GM19193 (cell line): ENCODE measurements around the gene DEPDC5.

ENCODE experiments used
- POLR2A ChIP-seq: IDR thresholded peaks from 4 replicates; pipeline ENCODE4 v1.6.1; 2011; ENCODE audit not compliant: insufficient read depth, insufficient read length; ENCODE audit errors: extremely low read depth

DEPDC5 gene

DNA sequence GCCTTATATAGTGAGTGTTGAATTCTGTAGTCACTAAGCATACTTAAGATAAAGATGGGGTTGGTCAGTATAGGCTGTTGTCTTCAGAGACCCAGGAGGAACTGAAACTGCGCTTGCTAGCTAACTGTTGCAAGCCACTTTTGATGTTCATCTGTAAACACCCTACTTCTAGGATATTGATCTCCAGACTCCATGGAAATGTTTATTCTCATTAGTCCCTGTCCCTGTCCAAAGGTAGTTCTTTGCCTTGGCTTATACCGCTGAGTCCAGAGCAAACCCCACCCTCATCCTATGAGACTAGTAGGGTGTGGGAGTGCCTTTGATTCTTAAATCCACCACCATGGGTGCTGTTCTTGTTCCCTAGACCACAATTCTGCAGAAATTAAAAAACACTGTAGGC, 36.4 kb downstream of the DEPDC5 start:
- no peak for TF ChIP-seq POLR2A

DNA sequence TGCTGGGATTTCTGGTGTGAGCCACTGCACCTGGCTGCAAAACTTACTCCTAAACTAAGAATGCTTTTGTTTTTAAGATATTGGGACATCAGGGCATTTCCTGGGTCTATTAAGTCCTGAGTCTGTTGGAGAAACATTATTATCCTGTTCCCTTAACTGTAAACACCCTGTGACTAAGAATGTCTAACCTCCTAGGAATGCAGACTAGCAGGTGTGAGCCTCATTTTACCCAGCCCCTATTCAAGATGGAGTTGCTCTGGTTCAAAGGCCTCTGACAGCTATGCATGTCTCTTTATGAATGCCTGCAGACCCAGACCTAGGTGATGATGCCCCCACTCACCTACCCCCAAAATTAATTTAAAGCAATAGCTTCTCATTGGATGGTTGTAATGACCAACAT, 46.2 kb downstream of the DEPDC5 start:
- no peak for TF ChIP-seq POLR2A

DNA sequence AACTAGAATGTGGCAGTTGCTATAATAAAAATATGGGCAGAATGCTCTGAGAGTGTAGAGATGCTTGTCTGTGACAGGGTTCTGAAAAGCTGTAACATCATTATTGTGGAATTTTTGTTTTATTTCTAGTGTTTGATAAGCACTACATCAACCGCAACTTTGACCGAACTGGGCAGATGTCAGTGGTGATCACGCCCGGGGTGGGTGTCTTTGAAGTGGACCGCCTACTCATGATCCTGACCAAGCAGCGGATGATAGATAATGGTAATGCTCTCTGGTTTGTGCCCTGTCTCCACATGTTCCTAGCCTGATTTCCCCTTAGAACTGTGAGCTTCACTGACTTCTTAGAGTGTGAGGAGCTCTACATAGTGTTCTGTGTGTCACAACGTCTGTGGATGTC, 48.8 kb downstream of the DEPDC5 start:
- no peak for TF ChIP-seq POLR2A

DNA sequence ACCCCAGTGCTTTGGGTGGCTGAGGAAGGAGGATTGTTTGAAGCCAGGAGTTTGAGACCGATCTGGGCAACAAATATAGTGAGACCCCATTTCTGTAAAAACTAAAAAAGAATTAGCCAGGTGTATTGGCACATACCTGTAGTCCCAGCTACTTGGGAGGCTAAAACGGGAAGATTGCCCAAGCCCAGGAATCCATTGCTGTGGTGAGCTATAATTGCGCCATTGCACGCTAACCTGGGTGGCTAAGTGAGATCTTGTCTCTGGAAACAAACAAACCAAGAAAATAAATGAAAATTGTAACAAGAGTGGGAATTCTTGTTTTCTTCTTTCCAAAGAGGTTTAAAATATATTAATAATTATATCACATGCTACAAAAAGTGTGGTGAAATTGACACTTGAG, 52.9 kb downstream of the DEPDC5 start:
- TF ChIP-seq POLR2A: no peak

DNA sequence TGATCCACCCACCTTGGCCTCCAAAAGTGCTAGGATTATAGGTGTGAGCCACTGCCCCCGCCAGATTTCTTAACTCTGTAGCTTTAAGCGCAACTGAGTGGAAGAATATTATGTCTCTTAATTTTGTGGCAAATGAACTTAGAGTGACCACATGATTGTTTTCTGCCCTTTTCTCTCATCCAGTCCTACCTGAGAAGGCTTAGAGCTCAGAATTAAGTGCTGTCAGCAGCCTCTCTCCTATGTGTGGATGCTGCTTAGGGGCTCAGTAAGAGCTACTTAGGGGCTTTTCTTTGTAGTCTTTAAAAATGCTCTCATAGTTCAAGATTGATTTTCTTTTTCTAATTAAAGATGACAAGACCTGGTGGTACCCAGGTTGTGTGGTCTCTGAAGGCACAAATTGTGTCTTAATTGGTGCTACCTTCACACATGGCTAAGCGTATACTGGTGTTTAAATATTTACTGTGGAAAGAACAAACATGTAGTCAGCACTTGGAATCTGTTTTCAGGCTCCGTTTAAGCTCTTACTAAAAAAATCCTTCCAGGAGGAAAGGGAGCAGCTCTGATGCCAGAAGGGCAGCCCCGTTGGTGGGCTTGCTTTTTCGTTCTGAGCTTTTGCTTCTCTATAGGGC, 59.3 kb downstream of the DEPDC5 start:
- TF ChIP-seq POLR2A: no peak

DNA sequence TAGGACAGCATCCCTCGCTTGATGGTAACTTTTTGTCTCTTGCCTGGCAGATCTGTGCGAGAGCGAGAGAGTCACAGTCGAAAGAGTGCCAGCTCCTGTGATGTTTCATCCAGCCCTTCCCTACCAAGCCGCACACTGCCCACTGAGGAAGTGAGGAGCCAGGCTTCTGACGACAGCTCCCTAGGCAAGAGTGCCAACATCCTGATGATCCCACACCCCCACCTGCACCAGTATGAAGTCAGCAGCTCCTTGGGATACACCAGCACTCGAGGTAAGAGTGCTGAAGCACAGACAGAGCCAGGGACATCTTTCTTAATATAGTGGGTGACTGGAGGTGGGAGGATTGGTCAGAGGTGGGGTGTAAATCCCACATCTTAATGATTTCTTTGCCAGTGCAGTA, 61.1 kb downstream of the DEPDC5 start:
- TF ChIP-seq POLR2A: no peak

DNA sequence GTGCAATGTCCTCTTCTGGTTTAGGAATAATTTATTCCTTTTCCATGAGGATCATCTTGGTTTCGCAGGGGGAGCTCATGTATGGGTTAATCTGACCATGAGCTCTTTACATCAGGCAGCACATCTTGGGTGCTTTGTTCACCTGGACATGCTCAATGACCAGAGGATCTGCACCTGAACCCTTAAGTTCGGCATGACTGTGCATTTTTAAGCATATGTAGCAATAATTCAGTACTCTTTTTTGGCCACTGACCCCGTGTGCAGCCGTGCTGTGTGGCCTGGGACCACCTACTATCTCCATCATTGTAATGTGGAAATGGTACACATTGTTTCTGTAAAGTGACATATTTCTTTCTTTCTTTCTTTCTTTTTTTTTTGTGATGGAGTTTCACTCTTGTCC, 62.9 kb downstream of the DEPDC5 start:
- TF ChIP-seq POLR2A: no peak

DNA sequence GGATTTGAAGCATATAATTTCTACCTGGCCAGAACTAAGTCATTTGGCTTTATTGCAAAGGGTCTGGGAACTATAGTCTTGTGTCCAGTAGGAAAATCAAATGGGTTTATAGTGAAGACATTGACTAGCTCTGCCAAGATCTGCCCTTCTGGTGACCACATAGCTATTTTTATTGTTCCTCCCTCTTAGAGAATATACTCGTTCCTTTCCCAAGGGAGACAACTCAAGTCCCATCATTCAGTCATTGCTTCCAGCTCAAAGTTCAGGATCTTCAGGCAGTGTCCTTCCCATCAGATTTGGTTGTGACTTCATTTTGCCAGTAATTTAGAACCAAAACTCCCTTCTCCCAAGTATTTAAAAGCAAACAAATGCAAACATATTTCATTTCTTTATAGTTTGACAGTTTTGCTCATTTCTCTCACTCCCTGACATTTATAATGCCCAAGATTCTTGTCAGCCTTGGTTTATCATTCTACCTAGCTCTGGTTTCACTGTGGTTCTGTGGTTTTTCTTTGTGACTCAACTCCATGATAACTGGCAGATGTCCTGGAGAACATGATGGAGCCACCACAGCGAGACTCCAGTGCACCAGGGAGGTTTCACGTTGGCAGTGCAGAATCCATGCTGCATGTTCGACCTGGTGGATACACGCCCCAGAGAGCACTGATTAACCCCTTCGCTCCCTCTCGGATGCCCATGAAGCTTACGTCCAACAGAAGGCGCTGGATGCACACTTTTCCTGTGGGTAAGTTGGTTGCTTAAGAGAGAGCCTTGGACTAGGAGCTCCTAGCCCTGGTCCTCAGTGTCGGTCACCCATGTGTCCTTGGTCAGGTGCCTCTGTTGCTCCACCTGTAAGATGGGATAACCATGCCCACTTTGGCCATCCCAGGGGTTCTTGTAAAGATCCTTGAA, 64.9 kb downstream of the DEPDC5 start:
- no peak for TF ChIP-seq POLR2A

DNA sequence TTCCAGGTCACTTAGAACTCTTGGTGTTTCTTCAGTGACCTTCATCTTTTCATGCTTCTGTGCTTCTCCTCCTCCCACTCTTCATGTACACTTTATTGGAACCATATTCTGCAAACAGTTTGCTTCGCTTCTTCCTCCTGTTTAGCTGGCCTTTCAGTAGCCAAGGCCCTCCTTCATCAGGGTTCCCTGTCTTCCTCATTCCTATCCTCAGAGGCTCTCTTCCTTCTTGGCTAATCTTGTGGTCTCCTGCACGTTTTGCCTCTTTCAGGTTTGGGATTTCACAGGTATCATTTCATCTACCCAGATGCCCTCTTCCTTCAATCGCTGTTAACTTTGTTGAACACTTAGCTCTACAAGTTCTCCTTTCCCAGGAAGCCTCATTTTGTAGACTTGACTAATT, 66.8 kb downstream of the DEPDC5 start:
- no peak for TF ChIP-seq POLR2A

DNA sequence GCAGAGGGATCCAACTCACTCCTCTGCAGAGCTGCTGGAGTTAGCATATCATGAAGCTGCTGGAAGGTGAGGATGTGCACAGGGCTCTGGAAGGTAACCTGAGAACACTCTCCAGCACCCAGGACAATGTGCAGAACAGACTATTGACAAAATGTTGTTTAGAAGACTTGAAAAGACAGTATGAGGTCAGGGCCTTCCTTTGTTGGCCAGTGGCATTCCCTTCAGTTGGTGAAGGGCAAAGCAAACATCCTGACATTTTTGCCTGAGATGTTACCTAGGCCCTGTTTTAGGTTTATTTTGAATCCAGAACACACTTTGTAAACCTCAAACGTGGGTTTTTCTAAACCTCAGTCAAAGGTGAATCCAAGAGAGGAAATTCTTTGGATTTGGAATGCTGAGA, 67.8 kb downstream of the DEPDC5 start:
- no peak for TF ChIP-seq POLR2A

DNA sequence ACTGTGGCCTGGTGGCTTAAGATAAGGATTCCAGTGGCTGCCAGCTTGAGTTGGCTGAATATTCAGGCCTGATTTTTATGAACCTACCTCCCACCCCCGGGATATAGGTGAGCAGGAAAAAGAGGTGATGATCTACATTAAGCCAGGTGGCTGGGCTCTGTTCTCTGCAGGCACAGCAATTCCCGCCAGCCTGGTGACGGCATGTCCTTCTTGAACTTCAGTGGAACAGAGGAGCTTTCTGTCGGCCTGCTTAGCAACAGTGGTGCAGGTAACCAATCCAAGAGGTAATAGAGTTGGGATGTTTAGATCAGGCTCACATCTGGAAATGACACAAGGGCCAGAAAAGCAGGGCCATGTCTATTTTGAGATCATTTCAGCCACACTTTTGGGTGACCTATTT, 68.7 kb downstream of the DEPDC5 start:
- no peak for TF ChIP-seq POLR2A

DNA sequence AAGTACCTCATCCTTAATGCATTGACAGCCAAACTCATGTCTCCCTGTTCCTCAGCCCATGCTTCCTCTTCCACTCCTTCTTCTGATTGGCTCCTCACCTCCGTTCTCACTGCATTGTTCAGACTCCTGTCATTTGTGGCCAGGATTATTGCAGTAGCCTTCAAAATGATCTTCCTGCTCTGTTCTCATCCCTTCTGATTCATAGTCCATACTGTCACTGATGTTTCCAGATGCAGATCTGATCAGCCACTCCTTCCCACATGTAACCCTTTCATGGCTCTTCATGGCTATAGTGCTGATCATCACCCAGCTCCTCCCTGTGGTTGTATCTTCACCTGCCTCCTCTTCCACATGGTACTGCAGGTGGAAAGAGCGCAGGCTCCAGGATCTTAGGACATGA, 71.7 kb downstream of the DEPDC5 start:
- TF ChIP-seq POLR2A: no peak

DNA sequence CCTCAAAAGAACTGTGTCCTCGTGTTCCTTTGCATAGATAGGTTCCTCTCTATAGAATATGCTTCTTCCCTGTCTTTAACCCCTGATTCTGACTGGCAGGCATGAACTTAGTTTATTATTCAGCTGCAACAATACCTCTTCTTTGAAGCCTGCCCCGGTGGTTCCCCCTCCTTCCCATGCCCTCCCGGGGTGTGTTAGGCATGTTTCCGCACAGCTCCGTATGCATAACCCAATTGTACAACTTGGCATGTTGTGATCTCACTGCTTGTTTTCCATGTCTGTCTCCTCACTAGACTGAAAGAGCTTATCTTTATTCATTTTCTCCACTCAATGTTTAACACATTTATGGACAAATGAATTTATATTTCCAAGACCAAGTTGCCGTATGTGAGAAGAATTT, 72.6 kb downstream of the DEPDC5 start:
- TF ChIP-seq POLR2A: no peak

DNA sequence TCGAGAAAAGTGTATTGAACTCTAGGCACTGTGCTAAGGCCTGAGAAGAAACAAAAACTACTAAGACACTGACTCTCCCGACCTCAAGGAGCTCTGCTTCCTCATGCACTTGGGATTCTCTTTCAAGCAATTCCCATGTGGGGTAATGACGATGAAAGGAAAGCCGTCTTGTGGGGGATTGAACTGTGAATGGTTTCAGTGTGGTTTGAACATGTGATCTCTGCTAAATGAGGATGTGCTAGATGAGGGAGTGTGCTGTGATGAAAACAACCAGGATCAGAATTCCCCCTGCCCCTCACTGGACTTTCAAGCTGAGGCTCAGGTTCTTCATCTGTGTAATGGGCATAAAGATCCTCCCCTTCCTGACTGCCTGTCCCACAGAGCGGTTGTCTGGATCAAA, 74.9 kb downstream of the DEPDC5 start:
- TF ChIP-seq POLR2A: no peak

DNA sequence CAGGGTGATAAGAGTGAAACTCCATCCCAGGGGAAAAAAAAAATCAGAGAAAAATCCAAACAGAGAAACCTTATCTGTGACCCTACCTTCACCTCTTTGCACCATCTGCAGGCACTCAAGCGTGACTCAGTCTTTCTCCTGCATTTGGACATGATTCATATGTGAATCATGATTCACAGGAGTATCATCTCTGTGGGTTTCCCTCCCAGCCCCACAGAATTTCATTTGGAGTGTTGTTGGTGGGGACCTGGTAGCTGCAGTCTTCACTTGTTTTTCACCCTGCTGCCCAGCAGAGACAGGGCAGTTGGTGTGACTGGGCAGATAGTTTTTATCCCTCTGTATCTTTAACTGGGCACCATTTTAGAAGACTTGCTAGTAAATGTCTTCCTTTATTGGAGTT, 75.7 kb downstream of the DEPDC5 start:
- TF ChIP-seq POLR2A: no peak

DNA sequence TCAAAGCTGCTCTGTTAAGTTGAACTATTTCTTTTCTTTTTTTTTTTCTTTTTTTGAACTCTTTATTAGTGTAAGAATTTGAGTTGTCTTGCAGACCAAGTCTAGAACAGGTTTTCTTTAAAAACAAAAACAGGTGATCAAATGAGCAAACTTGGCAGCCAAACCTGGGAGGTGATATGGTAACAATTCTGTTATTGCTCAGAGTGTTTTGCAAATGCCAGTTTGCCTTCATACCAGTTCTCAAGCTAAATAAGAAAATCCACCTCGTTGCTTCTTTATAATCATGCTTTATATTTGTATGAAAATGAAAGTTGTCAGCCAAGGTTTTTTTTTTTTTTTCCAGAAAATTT, 76.9 kb downstream of the DEPDC5 start:
- TF ChIP-seq POLR2A: no peak
